ENCODE results near the gene SEMA6D. TPM values are rescaled to one million over a fixed set of nuclear protein-coding genes. Genes with fewer than 3 reads are reported as not detected.

The SEMA6D gene
- total and polyA plus RNA-seq, 8 donors, result 4.7 to 14.1 (median 6.3) TPM

GRCh38 chr15:47674586-47675232, 42.6 kb upstream of the SEMA6D start:
- FAIRE-seq, result no peak
- peak in 1 of 6 donors; percentile 8 for DNase-seq
- Histone ChIP-seq H3K27me3 (no peaks in the 10 kb centered on the region), H3K36me3 (no peaks in the 10 kb centered on the region), H3K4me1 (no peaks in the 10 kb centered on the region), H3K4me3 (no peak overlapping the region), H3K27ac (no peak overlapping the region), H3K9me3 (no peaks in the 10 kb centered on the region)
- no peak for TF ChIP-seq CTCF (IDR thresholded peaks at IDR 0.05)
- 60% methylated on average over 8 of the region's 8 CpGs for WGBS, 2 donors
- peak in 2 of 4 donors; percentile 61 to 67 for ATAC-seq
- intact Hi-C loops (cut with DNase I), result no loop called here

GRCh38 chr15:47675735-47676134, 41.6 kb upstream of the SEMA6D start:
- Histone ChIP-seq H3K9me3 (no peaks in the 10 kb centered on the region), H3K27ac (no peak overlapping the region), H3K4me3 (no peak overlapping the region), H3K27me3 (no peaks in the 10 kb centered on the region), H3K4me1 (no peaks in the 10 kb centered on the region), H3K36me3 (no peaks in the 10 kb centered on the region)
- FAIRE-seq, result no peak
- no peak for TF ChIP-seq CTCF (IDR thresholded peaks at IDR 0.05)
- intact Hi-C loops (cut with DNase I), result no loop called here
- no peak for DNase-seq
- WGBS, 2 donors, result 94 to 95% methylated on average over 3 of the region's 3 CpGs
- ATAC-seq, result no peak

GRCh38 chr15:47678040-47678439, 39.3 kb upstream of the SEMA6D start:
- no peak for TF ChIP-seq CTCF (IDR thresholded peaks at IDR 0.05)
- DNase-seq (no peak), FAIRE-seq (no peak), ATAC-seq (no peak)
- intact Hi-C loops (cut with DNase I), result no loop called here
- Histone ChIP-seq H3K27me3 (no peaks in the 10 kb centered on the region), H3K4me1 (no peaks in the 10 kb centered on the region), H3K36me3 (no peaks in the 10 kb centered on the region), H3K27ac (no peak overlapping the region), H3K9me3 (no peaks in the 10 kb centered on the region), H3K4me3 (no peak overlapping the region)
- WGBS, 2 donors, result 74 to 88% methylated on average over 1 of the region's 1 CpG

- ATAC-seq (no peak), FAIRE-seq (no peak), DNase-seq (no peak)
- intact Hi-C loops (cut with DNase I), result no loop called here
- no peak overlapping the region for H3K4me3 ChIP-seq
- H3K4me1 ChIP-seq, result no peaks in the 10 kb centered on the region
- no peaks in the 10 kb centered on the region for H3K36me3 ChIP-seq
- no peak for TF ChIP-seq CTCF (IDR thresholded peaks at IDR 0.05)
- WGBS, 2 donors, result 85 to 88% methylated on average over 4 of the region's 4 CpGs
- H3K27me3 ChIP-seq, result no peaks in the 10 kb centered on the region
- no peak overlapping the region for H3K27ac ChIP-seq
- no peaks in the 10 kb centered on the region for H3K9me3 ChIP-seq
Measured at GRCh38 chr15:47682661-47683060, 34.6 kb upstream of the SEMA6D start.

GRCh38 chr15:47685141-47685870, 32.0 kb upstream of the SEMA6D start:
- no peak for DNase-seq
- intact Hi-C loops (cut with DNase I), result no loop called here
- TF ChIP-seq CTCF (IDR thresholded peaks at IDR 0.05), result no peak
- H3K36me3 ChIP-seq, result no peaks in the 10 kb centered on the region
- no peak overlapping the region for H3K4me3 ChIP-seq
- ATAC-seq, result no peak
- no peak overlapping the region for H3K27ac ChIP-seq
- no peaks in the 10 kb centered on the region for H3K27me3 ChIP-seq
- no peak for FAIRE-seq
- WGBS, 2 donors, result 80 to 83% methylated on average over 3 of the region's 3 CpGs
- no peaks in the 10 kb centered on the region for H3K4me1 ChIP-seq
- no peaks in the 10 kb centered on the region for H3K9me3 ChIP-seq
